Measurements from ENCODE around the gene SEMA3E. TPM values are rescaled to one million over a fixed set of nuclear protein-coding genes. Genes with fewer than 3 reads are reported as not detected.
A peak's percentile ranks its signal among the peaks of the same experiment; 100 is the strongest.
"Not testable (repeated sequence)": the region's sequence is repeated elsewhere in the genome, so short reads cannot be mapped to it uniquely, and the experiment has no call there.

SEMA3E gene
- polyA plus RNA-seq, 3 donors: 1.5 to 2.0 (median 1.8) TPM

DNA sequence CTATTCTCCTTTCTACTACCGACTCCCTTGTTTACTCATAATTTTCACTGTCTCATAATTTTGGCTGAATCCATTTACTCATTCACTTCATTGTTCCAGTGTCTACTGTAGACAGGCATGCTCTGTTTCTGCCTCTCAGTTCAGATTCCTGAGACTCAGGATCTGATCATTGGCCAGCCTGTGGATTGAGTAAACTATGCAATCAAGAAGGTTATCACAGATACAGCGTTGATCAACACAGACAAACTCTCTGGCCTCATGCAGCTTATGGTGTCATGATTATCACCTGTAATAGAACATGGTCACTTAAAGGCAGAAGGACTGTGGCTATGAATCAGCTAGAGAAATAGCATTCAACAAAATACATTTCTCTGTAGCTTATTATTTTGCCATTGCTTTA is 86.0 kb downstream of the SEMA3E start:
- no peak for DNase-seq

DNA sequence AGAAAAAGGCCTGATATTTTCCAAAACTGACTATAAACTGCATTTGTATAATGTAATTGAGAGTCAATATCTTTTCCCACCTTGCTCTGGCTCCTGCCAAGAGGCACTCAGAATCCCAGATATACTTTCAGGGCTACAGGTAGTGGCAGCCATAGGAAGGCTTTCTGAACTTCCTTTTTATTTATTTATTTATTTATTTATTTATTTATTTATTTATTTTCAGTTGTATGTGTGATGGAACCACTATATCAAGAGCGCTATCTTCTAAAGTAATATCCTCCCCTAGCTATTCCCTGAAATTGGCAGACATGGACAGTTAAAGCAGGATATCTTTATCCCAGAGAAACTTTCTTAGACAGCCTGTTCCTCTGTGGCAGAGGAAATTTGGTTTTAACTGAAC is 86.7 kb downstream of the SEMA3E start:
- DNase-seq: no peak

DNA sequence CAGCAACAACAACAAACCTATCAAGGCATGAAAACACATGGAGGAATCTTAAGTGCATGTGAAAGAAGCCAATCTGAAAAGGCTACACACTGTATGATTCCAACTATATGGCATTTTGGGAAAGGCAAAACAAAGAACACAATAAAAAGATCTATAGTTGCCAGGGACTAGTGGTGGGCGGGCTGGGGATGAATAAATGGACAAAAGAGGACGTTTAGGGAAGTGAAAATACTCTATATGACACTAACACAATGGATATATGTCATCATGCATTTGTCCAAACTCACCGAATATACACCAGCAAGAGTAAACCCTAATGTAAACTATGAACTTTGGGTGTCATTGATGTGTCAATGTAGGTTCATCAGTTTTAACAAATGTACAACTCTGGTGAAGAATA is 89.1 kb downstream of the SEMA3E start:
- DNase-seq: no peak

DNA sequence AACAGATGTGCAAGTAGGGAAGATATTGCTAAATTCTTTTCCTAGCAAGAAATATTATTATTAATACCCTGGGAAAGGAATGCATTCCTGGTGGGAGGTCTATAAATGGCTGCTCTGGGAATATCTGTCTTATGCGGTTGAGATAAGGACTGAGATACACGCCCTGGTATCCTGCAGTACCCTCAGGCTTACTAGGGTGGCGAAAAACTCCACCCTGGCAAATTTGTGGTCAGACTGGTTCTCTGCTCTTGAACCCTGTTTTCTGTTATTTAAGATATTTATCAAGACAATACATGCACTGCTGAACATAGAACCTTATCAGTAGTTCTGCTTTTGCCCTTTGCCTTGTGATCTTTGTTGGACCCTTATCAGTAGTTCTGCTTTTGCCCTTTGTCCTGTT is 96.4 kb downstream of the SEMA3E start:
- not testable (repeated sequence) for DNase-seq

DNA sequence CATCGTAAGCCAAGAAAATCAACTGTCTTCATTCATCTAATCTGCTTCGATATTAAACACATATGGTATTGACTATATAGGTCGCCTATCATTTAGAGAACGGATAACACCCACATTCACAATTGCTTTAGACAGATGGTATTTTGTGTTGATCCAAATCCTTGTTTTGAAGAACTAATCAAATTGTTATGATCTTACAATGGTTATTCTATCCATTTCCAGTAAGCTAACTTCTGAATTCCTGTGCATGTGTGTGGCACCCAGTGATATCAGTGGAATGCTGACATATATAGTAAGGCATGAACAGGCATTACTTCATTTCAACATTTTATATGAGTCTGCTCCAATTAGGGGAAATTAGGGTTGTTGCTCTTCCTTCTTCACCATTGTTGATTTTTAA is 98.8 kb downstream of the SEMA3E start:
- DNase-seq: no peak

DNA sequence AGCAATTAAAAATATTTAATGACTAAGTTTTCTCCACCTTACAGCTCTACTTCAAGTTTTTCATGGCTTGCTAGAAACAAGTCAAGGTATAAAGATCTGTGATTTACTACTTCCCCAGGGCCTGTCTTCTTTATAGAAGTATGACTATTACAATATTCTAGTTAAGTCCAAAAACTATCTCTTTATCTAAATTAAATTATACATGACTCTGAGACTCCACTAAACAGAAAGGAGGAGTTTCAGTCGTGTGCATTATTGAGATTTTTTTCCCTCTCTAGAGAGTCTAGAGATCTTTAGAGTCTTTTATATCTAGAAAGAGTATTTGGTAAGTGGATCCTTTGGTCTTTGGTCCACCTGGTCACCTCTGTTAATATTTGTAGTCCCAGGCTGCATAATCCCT is 100.7 kb downstream of the SEMA3E start:
- DNase-seq: no peak

DNA sequence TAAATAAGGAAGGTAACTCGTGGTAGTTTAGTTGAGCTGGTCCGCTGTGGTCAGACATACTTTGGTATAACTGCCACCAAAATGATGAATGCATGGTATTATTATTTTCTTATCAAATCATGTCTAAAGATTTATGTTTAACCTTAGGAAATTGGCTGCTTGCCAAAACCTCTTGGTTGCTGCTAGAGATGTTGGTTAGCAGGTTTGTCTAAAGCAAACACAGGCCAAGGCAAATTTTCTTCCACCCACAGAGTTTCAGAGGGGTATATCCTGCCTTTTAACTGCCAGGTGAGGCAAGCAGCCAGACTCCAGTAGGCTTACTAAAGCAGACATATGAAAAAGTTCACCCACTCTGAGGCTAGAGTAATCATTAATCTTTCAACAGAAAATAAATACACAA is 101.4 kb downstream of the SEMA3E start:
- peak; percentile 14 for DNase-seq

DNA sequence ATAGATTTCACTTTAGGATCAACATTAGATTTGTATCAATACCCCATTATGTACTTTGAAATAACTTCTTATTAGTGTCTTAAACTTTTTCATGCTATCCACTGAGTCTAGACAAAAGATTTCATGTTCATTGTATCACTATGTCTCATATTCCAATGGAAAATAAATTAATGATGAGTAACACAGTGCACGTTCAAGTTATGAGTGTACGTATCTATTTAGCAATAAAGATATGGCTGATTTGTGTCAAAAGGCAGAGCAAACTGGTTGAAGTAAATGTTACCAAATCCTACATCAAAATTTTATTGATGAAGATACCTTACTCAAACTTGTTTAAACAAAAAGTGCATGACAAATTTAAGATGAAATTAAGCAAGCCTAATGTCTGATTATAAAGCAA is 102.4 kb downstream of the SEMA3E start:
- DNase-seq: no peak

DNA sequence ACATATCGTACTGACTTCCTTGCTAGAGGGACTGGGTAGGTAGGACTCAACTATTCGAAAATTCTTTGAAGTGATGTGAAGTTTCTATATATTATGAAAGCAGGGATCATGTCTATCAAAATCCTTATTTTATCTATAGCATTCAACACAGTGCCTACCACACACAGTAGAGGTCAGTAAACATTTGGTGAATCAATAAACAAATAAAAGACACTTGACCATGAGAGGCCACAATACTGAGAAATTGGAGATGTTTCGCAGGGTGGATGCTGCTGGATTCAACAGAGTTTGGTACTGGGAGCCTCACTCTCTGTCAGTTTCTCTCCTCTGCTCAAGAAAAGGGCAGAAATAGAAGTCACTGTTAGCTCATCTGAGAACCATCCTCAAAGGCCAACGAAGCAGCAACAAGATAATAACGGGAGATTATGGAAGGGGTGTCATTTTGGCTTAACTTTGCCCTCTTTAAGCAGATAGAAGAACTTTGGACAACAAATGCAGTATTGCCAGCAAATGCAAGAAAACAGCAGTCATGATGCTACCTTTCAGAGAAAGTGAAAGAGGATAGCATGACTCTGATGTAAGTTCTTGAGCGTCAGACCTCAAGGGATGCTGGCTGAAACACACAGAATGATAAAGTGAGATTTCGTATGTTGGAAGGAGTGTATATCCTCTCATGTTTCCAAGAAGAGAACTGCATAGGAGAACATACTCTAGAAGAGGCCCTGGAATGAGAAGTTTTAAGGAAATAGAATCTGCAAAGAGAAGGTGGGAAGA is 107.6 kb downstream of the SEMA3E start:
- DNase-seq: no peak

DNA sequence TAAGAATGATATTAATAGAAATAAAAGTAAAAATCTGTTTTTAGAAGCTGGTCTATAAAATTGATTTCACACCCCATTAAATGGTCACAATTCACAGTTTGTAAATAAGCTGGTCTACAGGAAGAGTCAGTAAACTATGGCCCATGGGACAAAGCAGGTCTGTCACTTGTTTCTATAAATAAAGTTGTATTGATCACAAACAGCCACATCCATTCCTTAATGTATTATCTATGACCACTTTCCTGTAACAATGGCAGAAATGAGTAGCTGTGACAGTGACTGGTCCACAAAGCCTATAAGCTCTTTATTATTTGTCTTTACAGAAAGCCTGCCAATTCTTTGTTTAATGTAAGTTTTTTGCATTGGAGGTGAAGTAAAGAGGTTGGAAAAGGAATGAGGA is 114.5 kb downstream of the SEMA3E start:
- no peak for DNase-seq

DNA sequence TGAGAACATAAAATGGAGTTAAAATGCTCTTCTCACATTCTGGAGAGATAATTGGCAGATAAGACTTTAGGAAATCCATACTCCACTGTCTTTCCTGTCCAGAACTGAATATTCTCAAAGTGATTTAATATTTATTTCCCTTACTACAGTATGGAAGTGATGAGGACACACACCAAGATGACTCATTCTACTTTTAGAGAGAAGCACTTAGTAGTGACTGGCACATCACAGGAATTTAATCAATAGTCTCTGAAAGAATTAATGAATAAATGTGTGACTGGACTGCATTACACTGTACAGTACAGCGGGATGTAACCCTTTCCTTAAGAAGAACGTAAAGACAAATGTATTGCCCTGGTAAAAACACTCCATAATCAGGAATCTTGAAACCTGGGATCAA is 116.7 kb downstream of the SEMA3E start:
- DNase-seq: no peak

DNA sequence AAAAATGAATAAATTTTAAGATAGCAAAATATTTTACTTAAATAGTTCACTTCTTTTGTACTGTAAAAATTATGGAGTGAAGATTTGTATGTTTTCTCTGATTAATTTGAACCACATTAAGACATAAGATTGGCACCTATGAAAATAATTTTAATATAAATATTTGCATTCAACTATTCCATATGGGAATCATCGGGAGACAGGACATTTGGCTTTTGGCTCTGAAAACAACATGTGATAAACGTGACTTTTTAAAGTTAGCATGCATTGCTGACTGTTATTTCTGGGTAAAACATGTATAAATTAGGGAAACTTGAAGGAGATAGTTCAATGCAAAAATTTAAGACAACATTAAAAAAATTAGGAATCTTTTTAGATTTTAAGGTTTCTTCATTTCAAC is 117.2 kb downstream of the SEMA3E start:
- no peak for DNase-seq

DNA sequence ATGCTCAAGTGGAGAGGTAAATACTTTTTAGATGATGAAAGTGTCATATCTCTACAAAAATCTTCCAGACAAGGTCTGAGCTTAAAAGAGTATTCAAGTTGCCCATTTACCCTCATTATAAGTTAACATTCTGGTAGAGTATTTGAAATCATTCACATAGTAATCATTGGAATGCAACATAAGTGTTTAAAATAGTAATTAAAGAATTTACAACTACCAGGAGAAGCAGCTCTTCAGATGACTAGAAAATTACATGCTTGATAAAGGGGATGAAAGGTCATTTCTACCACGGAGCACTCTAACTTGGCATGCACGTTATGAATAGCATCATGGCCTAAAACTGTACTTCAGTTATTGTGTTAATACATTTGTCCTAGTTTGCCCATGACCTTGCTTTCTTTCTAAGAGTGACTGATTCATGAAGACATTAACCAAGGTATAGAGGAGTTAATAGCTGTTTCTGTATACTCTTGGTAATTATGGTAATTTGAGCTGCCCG is 120.0 kb downstream of the SEMA3E start:
- DNase-seq: no peak

DNA sequence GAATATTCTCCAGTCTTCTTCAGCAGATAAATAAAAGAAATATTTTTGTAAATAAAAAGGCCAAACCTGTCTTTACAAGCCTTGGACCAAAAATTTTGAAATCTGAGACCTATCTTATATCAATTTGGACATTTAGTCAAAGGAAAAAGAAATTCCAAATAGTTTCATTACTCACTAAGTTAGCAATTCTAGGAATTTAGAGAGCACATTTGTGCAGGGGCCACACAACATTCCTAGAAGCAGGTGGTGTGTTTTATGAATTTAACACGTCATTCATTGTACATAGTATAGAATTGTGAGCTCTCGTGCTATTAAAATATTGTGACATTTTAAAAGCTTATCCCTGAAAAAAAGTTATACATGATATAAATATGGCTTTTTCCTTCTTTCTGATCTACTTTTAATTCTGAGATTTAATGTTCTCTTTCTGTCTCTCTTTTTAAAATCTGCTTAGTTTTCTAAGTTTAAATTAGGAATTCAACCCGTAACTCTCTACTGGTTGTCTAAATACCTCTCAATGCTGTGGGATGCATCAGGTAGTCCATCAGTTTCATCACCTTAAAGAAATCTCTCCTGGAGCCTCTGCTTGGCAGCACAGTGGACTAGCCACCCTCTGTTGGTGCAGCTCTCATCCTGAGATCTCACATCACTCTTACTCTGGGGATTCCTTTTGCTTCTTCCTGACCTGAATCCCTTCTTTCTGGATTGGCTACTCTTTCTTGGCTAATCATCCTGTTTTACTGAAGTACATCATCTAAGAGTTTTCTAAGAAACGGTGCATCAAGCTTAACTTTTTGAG is 124.5 kb downstream of the SEMA3E start:
- peak; percentile 17 for DNase-seq

DNA sequence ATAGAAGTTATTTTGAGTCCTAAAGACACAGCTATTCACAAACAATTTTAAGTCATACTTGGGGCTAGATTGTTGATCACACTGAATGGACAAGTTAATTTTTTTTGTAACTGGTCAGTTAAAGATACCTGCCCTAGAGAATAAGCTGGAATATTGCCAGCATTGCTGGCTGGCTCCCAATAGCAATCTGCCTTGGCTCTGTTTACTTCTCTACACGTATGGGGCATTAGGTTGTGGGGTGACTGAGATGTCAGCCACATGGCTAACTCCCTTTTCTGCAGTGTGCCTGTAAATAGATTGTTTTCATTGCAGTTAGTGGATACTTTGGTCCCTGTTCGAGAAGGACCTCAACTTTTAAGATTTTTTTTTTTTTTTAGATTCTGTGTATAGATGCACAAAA is 128.2 kb downstream of the SEMA3E start:
- DNase-seq: no peak

DNA sequence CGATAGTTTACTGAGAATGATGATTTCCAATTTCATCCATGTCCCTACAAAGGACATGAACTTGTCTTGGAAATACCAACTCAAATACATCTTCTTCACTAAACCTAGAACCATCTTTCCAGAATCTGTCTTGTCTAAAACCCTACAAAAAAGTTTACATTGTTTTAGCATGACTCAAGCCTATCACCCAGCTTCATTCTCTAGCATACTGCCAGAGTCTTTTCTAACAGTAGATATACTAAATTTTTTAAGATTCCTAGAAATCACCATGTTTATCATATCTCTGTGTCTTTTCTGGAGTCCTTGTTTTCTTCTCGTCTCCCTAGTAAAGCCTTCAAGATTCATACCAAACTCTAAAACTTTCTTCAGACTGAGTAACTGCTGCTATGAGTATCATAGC is 129.7 kb downstream of the SEMA3E start:
- no peak for DNase-seq

DNA sequence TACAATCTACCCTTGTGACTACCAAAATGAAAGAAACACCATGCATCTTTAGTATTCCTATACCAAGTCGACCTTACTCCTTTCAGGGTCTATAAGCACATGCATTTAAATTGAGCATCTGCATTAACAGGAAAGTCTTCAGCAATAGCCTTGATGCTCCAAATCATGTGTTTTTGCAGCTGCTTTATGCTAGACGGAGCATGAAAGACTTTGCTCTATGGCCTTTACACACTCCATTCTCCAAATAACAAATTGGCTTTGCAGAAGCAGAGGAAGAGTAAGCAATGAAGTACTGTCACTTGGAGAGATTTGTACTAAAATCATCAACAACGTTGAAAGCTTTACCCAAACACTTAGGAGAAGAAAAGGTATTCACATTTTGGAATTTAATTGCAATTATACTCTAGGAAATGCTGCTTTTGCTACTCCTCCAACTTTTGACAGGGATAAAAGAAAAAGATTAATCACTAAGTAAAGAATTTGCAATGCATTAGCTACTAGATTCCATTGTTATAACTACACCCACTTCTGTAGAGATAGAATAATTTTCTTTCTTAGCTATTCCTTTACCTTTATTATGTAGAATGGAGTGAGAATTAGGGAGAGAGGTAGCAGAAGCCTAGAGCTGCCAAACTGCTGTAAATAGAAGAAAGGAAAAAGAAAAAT is 131.8 kb downstream of the SEMA3E start:
- peak; percentile 47 for DNase-seq

DNA sequence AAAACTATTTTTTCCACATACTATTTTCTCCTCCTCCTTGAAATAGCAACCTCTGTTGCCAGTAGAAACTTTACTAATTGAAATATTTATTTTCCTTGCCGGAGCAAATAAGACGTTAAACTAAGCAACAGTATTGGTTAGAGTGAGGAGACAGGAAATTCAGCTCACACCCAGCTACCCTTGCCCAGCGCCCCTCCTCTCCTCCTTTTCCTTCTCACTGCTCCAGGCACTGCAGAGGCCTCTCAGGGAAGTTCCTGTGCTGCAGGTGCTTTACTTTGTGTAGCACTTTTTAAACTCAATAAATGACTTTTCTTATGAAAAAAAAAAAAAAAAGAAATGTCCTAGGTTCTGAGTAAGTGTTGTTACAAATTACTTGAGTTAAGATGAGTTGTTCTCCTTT is 134.0 kb downstream of the SEMA3E start:
- no peak for DNase-seq

DNA sequence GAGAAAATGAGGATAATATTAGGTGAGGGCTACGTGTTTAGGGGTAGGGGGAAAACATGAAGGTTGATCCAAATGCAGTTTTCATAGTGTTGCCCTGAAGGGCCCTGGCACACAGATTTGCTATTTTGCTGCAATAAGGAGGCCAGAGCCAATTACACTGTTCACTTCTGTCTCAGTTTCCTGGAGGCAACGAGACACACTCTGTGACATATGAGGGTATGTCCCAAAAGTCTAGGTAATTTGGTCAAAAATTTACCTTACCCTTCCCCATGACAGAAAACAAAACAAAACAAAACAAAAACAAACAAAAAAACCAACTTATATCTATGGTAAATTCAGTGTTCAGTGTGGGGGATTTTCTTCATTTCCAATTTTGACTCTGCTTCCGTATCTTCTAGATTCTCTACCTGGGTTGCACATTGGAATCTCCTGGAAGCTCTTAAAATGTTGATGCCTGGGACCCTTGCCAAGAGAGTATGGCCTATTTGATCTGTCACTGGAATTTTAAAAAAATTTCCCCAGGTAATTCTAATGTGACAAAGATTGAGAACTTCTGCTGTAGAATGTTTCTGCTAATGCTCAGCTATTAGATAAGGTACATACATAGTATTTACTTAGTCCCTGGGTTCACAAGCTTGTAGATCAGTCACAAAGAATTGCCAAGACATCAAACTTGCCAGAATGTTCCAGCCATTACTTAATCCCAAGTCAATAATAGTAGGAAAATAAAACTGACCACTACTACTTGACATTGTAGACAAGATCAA is 139.5 kb downstream of the SEMA3E start:
- DNase-seq: no peak

DNA sequence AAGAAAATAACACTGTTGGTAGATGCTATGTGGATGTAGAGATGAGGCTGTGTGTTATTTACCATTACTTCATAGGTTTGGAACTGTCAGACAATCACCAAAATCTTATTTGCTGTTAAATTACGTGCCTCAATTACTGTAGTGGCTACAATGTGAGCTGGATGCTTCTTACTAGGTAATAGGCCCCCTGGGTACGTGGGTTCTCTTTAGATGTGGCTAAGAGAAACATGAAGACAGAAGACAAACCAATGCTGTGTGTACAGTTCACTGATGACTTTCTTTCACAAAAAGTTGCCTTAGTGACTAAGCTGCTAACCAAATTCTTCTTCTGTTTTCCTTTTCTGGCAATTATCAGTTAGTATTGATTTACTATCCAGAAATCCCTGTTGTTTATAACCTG is 144.6 kb downstream of the SEMA3E start:
- no peak for DNase-seq

DNA sequence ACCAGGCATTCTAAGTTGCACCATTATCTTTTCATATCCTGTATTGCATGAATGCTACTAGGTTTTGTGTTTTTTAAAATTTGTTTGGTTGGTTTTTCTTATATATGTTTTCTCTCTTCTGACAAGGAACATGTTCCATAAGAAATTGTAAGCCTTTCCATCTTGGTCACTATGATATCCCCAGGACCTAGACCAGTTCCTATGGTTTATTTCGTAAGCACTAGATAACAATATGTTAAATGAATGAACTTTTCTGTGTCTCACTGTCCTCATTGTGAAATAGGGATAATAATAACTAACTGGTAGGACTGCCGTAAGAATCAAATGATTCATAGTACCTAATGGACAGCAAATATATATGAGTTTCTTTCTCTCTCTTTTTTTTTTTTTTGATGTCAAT is 146.3 kb downstream of the SEMA3E start:
- DNase-seq: no peak

DNA sequence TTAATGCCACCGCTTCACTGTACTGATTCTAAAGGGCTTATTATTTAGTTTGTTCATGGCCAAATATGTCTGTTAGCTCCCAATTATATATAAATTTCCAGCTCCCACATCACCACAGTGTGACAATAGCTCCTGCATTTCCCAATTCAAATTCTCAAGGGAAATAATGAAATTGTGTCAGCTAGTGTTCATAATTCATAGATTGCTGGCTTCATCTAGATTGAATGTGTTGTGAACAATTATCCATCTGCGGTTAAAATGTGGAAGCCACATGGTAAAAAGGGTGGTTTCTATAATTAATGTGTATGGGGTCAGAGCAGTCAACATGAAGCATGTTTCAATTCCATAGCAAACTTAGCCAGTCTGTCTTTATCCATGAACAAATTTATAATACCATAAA is 154.3 kb downstream of the SEMA3E start:
- DNase-seq: no peak
